Measurements from ENCODE around the gene HES1.

Gene HES1

DNA sequence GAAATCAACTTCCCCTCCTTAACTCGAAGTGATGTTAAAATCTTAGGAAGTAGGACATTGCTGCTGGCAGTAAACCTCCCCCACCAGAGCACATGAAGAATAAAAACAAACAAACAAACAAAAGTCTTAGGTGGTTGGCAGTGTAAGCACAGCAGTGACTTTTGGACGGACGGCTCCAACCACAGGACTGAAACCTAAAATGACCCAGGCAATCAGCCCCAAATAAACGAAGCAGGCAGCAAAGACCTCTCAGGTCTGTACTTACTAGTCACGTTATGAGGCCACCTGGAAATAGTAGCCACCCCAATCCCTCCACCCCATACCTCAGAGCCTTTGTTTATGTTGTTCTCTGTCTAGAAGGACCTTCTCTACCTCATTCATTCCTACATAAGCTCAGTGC is 33.5 kb upstream of the HES1 start:
- no peak for DNase-seq (ENCODE audit: low read depth in 2 of 2)

DNA sequence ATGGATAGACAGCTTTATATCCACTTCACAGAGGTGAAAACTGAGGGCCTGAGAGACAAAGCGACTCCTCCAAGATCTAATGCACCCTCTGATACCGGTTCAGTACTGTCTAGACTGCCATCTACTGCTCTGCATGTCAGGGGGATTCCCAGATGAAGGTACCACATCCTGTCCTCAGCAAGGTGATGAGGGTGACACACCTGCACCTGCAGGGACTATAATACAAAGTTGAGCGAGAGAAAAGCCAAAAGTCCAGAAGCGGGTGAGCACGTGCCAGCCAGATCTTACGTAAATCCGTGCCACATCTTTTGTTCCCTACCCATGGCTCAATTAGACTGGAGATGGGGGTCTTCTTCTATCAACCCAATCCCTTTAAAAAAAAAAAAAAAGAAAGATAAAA is 32.4 kb upstream of the HES1 start:
- DNase-seq (ENCODE audit: low read depth in 2 of 2), result no peak

DNA sequence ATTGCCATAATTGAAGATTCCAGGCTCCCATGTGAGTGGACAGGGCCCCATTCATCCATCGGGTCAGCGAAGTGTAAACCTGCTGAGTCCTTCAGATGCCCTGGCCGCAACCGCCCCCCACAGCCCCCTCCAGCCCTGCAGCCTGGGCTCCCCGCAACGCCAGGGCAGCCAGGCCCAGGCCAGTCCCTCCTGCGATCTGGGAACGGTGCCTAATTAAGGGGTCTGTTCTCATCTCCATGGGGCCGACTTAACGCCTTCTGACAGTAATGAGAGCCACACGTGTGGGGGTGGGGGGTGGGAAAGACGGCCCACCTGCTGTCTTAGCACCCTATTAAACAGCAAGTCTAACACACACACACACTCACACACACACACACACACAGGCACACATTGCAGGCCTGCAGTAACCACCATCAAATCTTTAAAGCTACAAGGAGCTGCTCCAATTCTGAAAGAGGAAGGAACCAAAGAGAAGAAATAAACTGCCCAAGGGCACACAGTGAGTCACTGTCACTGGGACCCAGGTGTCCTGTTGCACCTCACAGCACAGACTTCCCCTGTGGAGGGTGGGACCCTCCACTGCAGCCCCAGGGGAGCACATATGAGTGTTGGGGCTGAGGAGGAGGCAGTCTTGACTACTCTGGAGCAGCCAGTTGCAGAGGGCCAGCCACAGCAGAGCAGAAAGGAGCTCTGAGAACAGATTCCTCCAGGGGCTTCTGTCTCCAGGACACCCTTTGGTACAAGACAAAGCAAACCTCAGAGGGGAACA is 31.8 kb upstream of the HES1 start:
- DNase-seq (ENCODE audit: low read depth in 2 of 2), result no peak

DNA sequence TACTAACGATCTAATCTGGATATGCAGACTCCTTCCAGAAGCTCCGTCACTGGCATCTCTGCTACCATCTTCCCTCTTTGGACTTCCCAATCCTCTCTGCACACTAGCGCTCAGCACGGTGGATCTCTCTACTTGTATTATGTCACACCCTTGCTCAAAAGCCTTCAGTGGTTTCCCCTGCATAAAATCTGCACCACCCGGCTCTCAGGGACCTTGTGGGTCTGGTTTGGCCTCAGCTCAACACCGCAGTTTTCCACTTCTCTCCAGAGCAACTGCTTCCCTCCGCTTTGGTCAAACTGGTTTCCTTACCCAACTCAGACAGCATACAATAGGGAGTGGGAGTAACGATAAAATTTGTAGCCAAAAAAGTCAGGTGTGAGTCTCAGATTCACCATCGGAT is 30.7 kb upstream of the HES1 start:
- no peak for DNase-seq (ENCODE audit: low read depth in 2 of 2)

DNA sequence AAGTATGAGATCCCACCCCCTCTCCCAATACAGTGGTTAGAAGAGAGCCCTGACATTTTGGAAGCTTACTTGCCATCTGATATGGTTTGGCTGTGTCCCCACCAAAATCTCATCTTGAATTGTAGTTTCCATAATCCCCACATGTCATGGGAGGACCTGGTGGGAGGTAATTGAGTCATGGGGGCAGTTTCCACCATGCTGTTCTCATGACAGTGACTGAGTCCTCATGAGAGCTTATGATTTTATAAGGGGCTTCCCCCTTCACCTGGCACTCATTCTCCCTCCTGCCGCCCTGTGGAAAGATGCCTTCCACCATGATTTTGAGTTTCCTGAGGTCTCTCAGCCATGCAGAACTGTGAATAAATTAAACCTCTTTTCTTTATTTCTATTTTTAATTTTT is 28.8 kb upstream of the HES1 start:
- DNase-seq (ENCODE audit: low read depth in 2 of 2), result peak in 1 of 2 donors; percentile 27

GRCh38 chr3:194109192-194109863 is 26.6 kb upstream of the HES1 start:
- DNase-seq (ENCODE audit: low read depth in 2 of 2), result no peak

DNA sequence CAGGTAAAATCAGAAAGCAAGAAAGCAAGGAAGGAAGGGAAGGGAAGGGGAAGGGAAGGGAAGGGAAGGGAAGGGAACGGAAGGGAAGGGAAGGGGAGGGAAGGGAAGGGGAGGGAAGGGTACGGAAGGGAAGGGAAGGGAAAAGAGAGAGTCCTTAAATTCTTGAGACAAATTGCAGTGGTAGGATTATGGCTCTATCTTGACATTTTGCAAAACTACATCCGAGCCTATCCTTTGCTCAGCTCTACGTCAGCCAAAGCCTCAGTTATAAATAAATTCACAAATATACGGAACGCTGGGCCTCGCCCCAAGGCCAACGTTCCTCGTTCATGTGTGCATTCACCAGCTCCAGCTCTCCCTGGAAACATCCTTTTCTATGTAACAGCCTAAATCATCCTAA is 25.5 kb upstream of the HES1 start:
- DNase-seq (ENCODE audit: low read depth in 2 of 2), result no peak

GRCh38 chr3:194111336-194111735 is 24.6 kb upstream of the HES1 start:
- DNase-seq (ENCODE audit: low read depth in 2 of 2), result no peak

DNA sequence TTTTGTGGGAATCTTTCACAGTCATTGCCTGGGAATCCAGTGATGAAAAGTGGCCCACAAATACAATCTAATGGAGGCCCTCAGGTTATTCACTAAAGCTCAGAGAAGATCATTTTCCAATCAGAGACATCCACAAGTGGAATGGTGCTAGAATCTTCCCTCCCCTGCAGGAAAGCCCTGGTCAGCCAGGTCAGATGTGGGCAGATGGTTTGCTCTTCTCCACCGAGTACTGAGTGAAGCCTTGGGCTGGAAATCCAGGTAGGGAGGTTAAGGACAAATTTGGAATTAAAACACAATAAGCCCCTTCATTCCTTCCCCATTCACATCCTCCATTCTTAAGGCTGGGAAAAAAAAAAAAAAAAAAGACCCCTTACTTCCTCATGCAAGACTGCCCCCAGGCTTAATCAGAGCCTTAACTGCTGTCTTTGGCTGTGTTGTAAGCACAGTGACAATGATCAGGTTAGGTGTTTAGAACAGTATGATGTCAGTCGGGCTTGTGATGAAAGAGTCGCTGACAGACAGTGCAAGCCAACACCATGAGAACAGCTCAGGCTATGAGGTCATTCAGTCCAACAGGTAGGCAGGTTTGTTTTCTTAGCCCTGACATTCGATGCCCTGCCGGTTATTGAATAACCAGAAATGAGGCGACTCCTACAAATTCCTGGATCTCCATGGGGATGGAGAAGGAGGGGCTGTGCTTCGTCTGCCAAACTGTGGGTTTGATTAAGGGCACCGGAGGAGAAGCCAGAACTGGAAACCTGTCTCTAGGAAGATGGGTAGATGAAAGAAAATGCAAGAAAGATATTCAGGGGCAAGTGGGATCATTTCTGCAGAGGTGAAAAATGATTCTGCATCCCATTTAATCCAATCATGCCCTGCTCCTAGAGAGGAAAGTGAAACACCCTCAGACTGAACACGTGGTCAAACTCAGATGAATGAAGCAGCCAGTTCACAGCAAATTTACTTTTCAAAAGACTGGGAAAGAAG is 23.5 kb upstream of the HES1 start:
- DNase-seq (ENCODE audit: low read depth in 2 of 2), result no peak

DNA sequence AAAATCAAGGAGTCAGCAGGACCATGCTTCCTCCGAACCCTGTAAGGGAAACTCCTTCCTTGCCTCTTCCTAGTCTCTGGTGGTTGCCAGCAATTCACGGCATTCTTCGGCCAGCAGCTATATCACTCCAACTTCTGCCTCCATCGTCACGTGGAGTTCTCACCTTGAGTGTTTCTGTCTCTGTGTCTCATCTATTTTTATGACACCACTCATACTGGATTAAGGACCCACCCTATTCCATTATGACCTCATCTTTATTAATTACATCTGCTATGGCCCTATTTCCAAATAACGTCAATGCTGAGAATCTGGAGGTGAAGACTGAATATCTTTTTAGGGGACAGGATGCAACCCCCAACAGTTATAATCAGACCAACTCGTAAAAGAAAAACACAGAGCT is 21.8 kb upstream of the HES1 start:
- no peak for DNase-seq (ENCODE audit: low read depth in 2 of 2)

DNA sequence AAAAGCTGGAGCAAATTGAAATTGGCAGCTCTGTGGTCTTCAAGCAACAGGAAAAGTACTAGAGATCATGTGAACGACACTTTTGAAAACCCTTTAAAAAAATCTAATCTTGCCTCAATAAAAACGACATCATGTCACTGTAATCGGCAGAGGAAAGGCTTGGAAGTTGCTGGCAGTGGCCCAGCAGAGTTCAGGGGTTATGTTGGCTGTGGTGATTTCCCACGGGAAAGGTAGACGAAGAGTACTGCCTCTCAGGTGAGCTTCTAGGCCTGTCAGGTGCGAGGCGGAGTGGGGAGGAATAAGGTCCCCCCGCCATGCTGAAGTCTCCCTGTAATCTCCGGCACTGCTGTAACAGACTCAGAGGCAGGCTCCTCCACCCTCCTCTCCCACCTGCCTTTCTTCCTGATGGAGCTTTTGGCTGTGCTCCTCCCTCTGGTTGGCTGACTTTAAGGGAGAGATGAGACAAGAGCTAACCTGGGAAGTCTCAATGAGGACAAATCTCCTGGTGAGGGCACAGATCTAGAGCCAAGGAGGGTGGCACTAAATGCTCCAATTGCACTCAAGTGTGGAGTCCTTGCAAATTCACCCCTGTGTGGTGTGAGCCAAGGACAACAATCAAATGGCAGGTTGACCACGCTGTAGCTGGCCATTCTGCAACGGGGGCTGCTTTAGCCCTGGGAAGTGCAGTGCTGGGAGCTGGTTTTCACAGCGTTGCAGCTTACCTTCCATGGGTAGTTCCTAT is 18.7 kb upstream of the HES1 start:
- no peak for DNase-seq (ENCODE audit: low read depth in 2 of 2)

DNA sequence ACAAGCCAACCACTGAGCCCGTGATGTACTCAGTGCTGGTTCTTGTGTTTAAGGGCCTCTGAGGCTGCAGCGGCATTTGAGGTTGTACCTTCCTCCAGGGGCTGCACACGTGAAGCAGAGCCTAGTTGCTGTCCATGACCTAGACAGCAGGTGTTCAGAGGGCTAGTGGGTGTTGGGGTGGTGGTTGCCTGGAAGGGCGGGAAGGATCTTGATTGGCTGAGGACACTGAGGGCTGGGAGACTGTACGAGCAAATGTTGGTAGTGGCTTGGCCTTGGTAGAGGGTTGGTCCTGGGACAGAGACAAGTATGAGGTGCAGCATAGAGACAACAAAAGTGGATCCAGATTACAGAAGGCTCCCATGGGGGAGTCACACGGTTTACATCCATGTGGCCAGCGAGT is 17.0 kb upstream of the HES1 start:
- no peak for DNase-seq (ENCODE audit: low read depth in 2 of 2)

DNA sequence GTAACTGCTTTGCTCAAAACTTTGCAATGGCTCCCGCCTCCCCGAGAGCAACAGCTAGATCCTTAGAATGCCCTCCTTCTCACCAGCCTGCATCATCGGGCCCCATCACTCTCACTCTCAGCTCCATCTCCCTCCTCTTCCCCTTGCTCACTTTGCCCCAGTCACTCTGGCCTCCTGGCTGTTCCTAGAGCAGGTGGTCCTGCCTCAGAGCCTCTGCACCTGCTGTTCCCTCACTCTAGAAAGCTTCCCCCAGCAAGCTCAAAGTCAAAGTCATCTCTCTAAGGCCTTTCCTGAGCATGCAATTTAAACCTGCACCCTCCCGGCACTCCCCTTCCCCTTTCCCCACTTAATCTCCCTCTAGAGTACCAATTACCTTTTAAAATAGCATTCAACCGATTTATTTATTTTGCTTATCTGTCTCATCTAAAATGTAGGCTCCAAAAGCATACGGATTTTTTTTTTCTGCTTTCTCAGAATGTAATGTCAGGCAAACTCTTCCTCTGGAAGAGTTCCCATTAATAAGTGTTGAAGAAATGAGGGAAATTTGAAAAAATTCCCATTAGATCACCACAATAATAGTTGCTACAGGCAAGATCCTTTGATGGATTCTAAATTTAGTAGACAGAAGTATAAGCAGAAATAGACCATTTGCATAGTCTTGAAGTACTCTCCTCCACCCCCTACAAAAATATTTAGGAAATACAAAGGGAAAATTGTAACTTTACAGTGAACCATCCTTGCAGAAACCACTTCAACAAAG is 15.9 kb upstream of the HES1 start:
- no peak for DNase-seq (ENCODE audit: low read depth in 2 of 2)

DNA sequence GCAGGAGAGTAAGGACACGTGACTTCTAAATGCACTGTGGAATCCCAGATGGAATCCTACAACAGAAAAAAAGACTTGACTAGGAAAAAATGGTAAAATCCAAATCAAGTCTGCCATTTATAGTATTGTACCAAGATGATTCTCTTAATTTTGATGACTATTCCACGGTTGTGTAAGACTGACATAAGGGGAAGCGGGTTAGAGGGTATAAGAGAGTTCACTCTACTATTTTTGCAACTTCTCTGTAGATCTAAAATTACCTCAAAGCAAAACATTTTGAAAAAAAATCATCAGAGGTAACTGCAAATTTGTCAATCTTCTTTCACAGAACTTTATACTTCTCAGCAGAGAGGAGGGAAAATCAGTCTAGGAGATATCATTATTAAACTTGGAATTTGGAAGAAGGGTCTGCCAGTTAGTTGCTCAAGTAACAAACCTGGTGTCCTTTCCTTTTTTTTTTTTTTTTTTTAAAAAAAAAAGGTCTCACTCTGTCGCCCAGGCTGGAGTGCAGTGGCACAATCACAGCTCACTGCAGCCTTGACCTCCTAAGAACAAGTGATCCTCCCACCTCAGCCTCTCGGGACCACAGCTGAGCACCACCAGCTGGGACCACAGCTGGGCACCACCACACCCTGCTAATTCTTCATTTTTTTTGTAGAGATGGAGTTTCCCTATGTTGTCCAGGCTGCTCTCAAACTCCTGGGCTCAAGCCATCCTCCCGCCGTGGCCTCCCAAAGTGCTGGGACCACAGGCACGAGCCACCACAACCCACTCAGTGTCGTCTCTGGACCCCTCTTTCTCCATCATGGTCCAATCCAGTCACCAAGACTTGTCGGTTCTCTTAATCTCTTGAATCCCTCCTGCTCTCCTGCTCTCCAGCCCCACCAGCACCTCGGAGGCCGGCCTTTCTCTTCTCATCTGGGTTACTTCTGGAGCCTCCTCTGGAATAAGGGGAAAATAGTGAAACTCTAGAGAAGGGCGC is 14.9 kb upstream of the HES1 start:
- no peak for DNase-seq (ENCODE audit: low read depth in 2 of 2)

- DNase-seq (ENCODE audit: low read depth in 2 of 2), result no peak
Measured at GRCh38 chr3:194121891-194122631, 13.9 kb upstream of the HES1 start.

DNA sequence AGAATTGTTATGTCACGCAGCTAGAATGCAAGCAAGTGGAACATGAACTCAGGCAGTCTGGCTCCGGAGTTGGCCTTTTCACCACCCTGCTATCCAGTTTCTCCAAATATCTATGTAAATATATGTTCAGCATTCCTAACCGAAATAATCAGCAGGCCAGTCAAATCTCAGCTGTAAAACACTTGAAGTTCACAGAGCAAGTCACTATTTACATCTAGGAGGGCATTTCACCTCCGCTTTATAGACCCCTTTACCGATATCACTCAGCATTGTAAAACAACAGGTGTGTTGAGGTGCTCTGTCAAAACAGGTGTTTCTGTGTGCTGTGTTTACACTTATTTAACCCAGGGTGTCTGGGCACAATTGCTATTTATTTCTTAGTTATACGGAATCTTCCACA is 12.2 kb upstream of the HES1 start:
- DNase-seq (ENCODE audit: low read depth in 2 of 2), result no peak

- no peak for DNase-seq (ENCODE audit: low read depth in 2 of 2)
Measured at GRCh38 chr3:194124193-194124592, 11.8 kb upstream of the HES1 start.

- no peak for DNase-seq (ENCODE audit: low read depth in 2 of 2)
Measured at GRCh38 chr3:194125442-194125841, 10.5 kb upstream of the HES1 start.

GRCh38 chr3:194126790-194127189 is 9.2 kb upstream of the HES1 start:
- no peak for DNase-seq (ENCODE audit: low read depth in 2 of 2)
